ENCODE data around the gene GPR143. TPM values are rescaled to one million over a fixed set of nuclear protein-coding genes. Genes with fewer than 3 reads are reported as not detected.

The GPR143 gene
- total and polyA plus RNA-seq, 2 of the 4 experiments (the other 2 are of a cell fraction) = 0.07 TPM; not detected in 1

DNA sequence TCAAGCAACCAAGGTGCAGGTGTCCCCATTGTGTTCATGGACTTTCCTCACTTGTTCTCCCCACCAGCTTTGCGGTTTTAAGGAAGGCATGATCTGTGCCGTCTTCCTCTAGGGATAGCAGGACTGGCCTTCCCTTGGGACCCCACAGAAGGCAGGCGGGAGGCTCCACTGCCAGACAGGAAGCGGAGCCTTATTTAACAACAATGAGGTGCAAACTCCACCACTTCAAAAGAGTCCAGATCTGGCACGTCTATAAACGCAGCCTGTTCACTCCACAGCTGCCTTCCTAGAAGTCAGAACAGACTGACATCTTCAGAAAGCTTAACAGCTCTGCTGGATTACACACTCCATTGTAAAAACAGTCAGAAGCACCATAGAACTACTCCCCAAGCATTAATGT lies 1.7 kb upstream of the GPR143 start:
- Histone ChIP-seq H3K9me1 (ENCODE audit: insufficient read depth, low read length) (no peaks in the 10 kb centered on the region), H3K79me1 (ENCODE audit: low read depth in 1 of 2, low read length in 2 of 2) (no peaks in the 10 kb centered on the region), H2BK20ac (ENCODE audit: low read depth, low read length) (no peak overlapping the region), H4K8ac (ENCODE audit: low read depth in 2 of 2, low read length in 2 of 2) (no peak overlapping the region), H2AK9ac (replicated peaks; ENCODE audit: low read depth, low read length, poor library complexity) (no peak overlapping the region), H3K9ac (ENCODE audit: low read depth, low read length) (no peak overlapping the region), H3K27me3 (ENCODE audit: control insufficient read depth, insufficient read depth, low read length) (peaks cover 15% of the 10 kb centered on the region), H3K4me2 (ENCODE audit: low read depth, low read length) (no peak overlapping the region), H2AK5ac (ENCODE audit: low read depth, low read length) (no peak overlapping the region), H3K4me3 (ENCODE audit: insufficient read depth, low read depth, low read length) (no peak overlapping the region), H2BK15ac (ENCODE audit: low read depth, low read length) (no peak overlapping the region), H2BK120ac (ENCODE audit: low read depth, low read length) (no peak overlapping the region), H3K18ac (ENCODE audit: low read depth, low read length) (no peak overlapping the region), H3K4ac (ENCODE audit: low read depth, low read length) (no peak overlapping the region), H4K5ac (ENCODE audit: low read depth, low read length) (no peak overlapping the region), H3K56ac (ENCODE audit: extremely low read depth, insufficient read depth, low read length) (no peak overlapping the region), H2AFZ (replicated peaks; ENCODE audit: low read length, poor library complexity) (no peak overlapping the region), H2BK5ac (ENCODE audit: low read depth, low read length, poor library complexity, severe bottlenecking) (no peak overlapping the region), H3K9me3 (ENCODE audit: control insufficient read depth, insufficient read depth, low read length) (peaks cover 3% of the 10 kb centered on the region), H3K14ac (replicated peaks; ENCODE audit: low read depth, low read length) (no peak overlapping the region), H3K23ac (ENCODE audit: low read depth, low read length) (no peak overlapping the region), H4K20me1 (ENCODE audit: insufficient read depth, low read length) (no peaks in the 10 kb centered on the region), H3K27ac (ENCODE audit: insufficient read depth, low read length) (no peak overlapping the region), H4K91ac (ENCODE audit: insufficient read depth, low read depth, low read length) (no peak overlapping the region), H3K4me1 (ENCODE audit: control insufficient read depth, insufficient read depth, low read length) (no peaks in the 10 kb centered on the region), H3K36me3 (ENCODE audit: control insufficient read depth, insufficient read depth, low read length) (no peaks in the 10 kb centered on the region)
- no TSS peak for BruUV-seq (replicated peaks)
- no peak for DNase-seq
- no peak for TF ChIP-seq FOS (IDR thresholded peaks at IDR 0.05; ENCODE audit: low read depth, low read length)
- no peak for TF ChIP-seq MAFK (IDR thresholded peaks at IDR 0.05; ENCODE audit: low read depth, low read length)
- TF ChIP-seq NFE2L2 (IDR thresholded peaks at IDR 0.05; ENCODE audit: low read depth, low read length) = no peak
- TF ChIP-seq BHLHE40 (IDR thresholded peaks at IDR 0.05; ENCODE audit: low read depth, low read length) = no peak
- TF ChIP-seq RFX5 (IDR thresholded peaks at IDR 0.05; ENCODE audit: low read depth, low read length) = no peak
- TF ChIP-seq, protein P1, sequence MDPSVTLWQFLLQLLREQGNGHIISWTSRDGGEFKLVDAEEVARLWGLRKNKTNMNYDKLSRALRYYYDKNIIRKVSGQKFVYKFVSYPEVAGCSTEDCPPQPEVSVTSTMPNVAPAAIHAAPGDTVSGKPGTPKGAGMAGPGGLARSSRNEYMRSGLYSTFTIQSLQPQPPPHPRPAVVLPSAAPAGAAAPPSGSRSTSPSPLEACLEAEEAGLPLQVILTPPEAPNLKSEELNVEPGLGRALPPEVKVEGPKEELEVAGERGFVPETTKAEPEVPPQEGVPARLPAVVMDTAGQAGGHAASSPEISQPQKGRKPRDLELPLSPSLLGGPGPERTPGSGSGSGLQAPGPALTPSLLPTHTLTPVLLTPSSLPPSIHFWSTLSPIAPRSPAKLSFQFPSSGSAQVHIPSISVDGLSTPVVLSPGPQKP (IDR thresholded peaks at IDR 0.05; ENCODE audit: borderline replicate concordance, low read depth, low read length) = no peak
- no peak for TF ChIP-seq RAD21 (IDR thresholded peaks at IDR 0.05; ENCODE audit: low read length)
- no peak for TF ChIP-seq RCOR1 (IDR thresholded peaks at IDR 0.05; ENCODE audit: insufficient replicate concordance, low read length)
- no peak for TF ChIP-seq SMC3 (IDR thresholded peaks at IDR 0.05; ENCODE audit: low read depth, low read length)
- TF ChIP-seq, protein P2, sequence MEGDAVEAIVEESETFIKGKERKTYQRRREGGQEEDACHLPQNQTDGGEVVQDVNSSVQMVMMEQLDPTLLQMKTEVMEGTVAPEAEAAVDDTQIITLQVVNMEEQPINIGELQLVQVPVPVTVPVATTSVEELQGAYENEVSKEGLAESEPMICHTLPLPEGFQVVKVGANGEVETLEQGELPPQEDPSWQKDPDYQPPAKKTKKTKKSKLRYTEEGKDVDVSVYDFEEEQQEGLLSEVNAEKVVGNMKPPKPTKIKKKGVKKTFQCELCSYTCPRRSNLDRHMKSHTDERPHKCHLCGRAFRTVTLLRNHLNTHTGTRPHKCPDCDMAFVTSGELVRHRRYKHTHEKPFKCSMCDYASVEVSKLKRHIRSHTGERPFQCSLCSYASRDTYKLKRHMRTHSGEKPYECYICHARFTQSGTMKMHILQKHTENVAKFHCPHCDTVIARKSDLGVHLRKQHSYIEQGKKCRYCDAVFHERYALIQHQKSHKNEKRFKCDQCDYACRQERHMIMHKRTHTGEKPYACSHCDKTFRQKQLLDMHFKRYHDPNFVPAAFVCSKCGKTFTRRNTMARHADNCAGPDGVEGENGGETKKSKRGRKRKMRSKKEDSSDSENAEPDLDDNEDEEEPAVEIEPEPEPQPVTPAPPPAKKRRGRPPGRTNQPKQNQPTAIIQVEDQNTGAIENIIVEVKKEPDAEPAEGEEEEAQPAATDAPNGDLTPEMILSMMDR (conservative IDR thresholded peaks at IDR 0.05; ENCODE audit: low read depth, low read length) = no peak
- TF ChIP-seq MXI1 (IDR thresholded peaks at IDR 0.05; ENCODE audit: borderline replicate concordance, low read depth, low read length) = no peak
- no peak for TF ChIP-seq CEBPB (IDR thresholded peaks at IDR 0.05; ENCODE audit: low read depth, low read length)
- no peak for TF ChIP-seq POLR2A (IDR thresholded peaks at IDR 0.05; ENCODE audit: low read depth, low read length)
- TF ChIP-seq MAZ (IDR thresholded peaks at IDR 0.05; ENCODE audit: borderline replicate concordance, low read depth, low read length) = no peak
- TF ChIP-seq, protein P3, sequence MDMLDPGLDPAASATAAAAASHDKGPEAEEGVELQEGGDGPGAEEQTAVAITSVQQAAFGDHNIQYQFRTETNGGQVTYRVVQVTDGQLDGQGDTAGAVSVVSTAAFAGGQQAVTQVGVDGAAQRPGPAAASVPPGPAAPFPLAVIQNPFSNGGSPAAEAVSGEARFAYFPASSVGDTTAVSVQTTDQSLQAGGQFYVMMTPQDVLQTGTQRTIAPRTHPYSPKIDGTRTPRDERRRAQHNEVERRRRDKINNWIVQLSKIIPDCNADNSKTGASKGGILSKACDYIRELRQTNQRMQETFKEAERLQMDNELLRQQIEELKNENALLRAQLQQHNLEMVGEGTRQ (IDR thresholded peaks at IDR 0.05; ENCODE audit: low read depth, low read length) = no peak
- no peak for TF ChIP-seq CHD1 (IDR thresholded peaks at IDR 0.05; ENCODE audit: low read depth, low read length)
- in situ Hi-C loops (cut with MboI; ENCODE audit: low sequenced_read_pairs) (no loop called here), intact Hi-C loops (cut with micrococcal nuclease) (no loop called here), dilution Hi-C loops (cut with HindIII; ENCODE audit: low sequenced_read_pairs, unreplicated experiment) (no loop called here)
- WGBS, 2 experiments (ENCODE audit: extremely low coverage in 2 of 2, insufficient read length in 1 of 2) = 24% methylated on average over 3 of the region's 6 CpGs; no CpG with 5 or more reads in 1 of the 2 experiments
- no peak for ATAC-seq (ENCODE audit: low read depth)
- POLR2A ChIA-PET (ENCODE audit: unreplicated experiment) = no interaction called here
- CTCF ChIA-PET = no interaction called here
